ENCODE measurements around the gene CTNNBIP1.
A peak's percentile ranks its signal among the peaks of the same experiment; 100 is the strongest.

The CTNNBIP1 gene

DNA sequence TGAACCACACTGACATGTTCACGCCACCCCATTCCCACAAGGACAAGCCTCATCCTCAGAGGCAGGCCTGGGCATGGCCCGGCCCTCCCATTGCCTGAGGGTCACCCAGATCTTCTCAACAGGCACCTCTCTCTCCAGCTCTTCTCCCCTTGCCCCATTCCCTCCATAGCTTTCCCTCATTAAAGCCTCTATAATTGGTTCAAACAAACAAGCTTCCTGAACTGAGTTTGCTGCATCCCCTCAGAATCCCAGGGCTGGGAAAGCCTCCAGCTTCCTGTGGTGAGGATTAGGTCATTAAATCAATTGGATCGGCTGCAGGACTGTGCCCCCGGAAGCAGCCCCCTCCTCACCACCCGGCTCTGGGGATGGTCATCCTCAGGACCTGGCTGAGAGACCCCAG is 18.9 kb downstream of the CTNNBIP1 start:
- Mint-ChIP-seq H3K9me3 (no peaks in the 10 kb centered on the region), H3K4me3 (no peak overlapping the region), H3K27ac (no peak overlapping the region), H3K36me3 (no peaks in the 10 kb centered on the region), H3K4me1 (peaks cover 18% of the 10 kb centered on the region)
- no peak for DNase-seq (ENCODE audit: low spot score in 2 of 2)
- ATAC-seq: no peak

DNA sequence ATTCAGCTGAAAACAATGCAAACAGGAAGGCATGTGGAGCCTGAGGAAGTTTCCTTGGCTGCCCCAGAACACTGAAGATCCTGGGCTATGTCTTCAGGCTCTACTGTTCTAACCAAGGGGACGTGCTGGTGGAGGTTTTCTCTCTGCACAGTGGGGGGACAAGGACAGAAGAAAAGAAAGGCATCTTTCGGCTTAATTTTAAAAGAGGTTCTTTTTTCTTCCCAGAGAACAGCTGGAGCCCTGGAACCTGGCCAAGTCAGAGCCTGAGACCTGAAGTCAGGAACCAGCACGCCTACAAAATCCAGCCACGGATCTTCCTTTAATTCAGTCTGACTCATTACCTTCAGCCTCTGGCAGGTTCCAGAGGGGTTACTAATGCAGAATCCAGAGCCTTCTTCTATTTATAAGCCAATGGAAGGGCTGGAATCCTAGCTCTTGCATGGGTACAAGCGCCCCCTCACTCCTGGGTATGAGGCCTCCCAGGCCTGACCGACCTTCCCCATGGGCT is 19.8 kb downstream of the CTNNBIP1 start:
- DNase-seq (ENCODE audit: low spot score in 2 of 2) (no peak), ATAC-seq (no peak)
- Mint-ChIP-seq H3K36me3 (no peaks in the 10 kb centered on the region), H3K9me3 (no peaks in the 10 kb centered on the region), H3K4me3 (no peak overlapping the region), H3K27ac (peak overlapping the region; percentile 51), H3K4me1 (peaks cover 18% of the 10 kb centered on the region)

DNA sequence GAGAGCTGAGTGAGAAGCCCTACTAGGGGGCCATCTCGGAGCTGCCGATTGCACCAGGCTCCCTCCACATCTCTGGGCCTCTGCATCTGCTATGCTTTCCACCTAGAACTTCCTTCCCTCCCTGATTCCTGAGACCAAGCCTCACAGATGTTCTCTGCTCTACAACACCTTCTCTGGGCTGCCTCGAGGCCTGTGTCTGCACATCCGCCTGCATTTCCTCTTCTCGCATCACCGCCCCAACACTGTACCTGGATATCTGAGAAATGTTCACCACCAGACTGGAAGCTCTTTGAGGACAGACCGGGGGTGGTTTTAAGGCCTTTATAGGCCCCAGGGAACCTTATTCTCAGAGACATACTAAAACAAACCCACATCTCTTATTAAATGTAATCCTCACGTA is 20.7 kb downstream of the CTNNBIP1 start:
- DNase-seq (ENCODE audit: low spot score in 2 of 2): no peak
- peaks cover 26% of the 10 kb centered on the region for H3K4me1 Mint-ChIP-seq

DNA sequence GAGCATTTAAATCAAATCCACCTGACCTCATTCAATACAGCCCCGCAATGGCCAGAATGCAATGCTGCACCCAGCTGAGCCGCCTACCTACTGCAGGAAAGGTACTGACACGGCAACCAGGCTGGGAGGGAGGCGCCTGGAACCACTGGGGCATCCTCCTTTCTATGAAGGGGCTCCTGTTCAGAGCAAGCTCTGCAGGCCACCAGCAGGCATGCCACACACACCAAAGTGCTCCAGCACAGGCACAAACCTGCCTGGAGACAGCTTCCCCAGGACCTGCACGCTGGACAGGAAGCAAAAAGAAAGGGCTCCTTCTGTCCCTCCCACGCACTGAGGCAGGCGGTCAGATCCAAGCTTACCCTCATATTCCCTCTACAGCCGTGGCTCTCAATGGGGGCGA is 21.2 kb downstream of the CTNNBIP1 start:
- peaks cover 30% of the 10 kb centered on the region for H3K4me1 Mint-ChIP-seq
- H3K36me3 Mint-ChIP-seq: no peaks in the 10 kb centered on the region
- no peak overlapping the region for H3K27ac Mint-ChIP-seq
- ATAC-seq (no peak), DNase-seq (ENCODE audit: low spot score in 2 of 2) (no peak)
- H3K9me3 Mint-ChIP-seq: no peaks in the 10 kb centered on the region
- no peak overlapping the region for H3K4me3 Mint-ChIP-seq

More for the DNA sequence above, 20.7 kb downstream of the CTNNBIP1 start:
- H3K4me3 Mint-ChIP-seq: no peak overlapping the region
- no peaks in the 10 kb centered on the region for H3K9me3 Mint-ChIP-seq
- no peak for ATAC-seq
- H3K36me3 Mint-ChIP-seq: no peaks in the 10 kb centered on the region
- peak overlapping the region; percentile 51 for H3K27ac Mint-ChIP-seq

DNA sequence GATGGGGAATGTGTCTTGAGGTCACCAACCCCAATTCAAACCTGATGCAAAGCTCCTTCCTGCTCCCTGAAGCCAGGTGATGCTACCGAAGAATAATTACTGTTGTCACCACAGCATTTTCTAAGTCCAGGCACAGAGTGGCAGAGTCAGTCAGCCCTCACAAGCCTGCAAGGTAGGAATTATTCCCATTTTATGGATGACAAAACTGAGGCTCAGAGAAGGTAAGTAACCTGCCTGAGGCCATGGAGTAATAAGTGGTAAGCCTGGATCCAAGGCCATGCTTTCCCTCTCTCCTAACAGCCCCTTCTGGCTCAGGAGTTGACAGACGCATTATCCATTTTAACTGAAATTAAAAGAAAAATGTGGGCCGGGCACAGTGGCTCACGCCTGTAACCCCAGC is 23.0 kb downstream of the CTNNBIP1 start:
- peaks cover 37% of the 10 kb centered on the region for H3K4me1 Mint-ChIP-seq
- no peaks in the 10 kb centered on the region for H3K9me3 Mint-ChIP-seq
- no peak for ATAC-seq
- no peak for DNase-seq (ENCODE audit: low spot score in 2 of 2)
- H3K27ac Mint-ChIP-seq: no peak overlapping the region
- H3K4me3 Mint-ChIP-seq: no peak overlapping the region
- H3K36me3 Mint-ChIP-seq: no peaks in the 10 kb centered on the region

DNA sequence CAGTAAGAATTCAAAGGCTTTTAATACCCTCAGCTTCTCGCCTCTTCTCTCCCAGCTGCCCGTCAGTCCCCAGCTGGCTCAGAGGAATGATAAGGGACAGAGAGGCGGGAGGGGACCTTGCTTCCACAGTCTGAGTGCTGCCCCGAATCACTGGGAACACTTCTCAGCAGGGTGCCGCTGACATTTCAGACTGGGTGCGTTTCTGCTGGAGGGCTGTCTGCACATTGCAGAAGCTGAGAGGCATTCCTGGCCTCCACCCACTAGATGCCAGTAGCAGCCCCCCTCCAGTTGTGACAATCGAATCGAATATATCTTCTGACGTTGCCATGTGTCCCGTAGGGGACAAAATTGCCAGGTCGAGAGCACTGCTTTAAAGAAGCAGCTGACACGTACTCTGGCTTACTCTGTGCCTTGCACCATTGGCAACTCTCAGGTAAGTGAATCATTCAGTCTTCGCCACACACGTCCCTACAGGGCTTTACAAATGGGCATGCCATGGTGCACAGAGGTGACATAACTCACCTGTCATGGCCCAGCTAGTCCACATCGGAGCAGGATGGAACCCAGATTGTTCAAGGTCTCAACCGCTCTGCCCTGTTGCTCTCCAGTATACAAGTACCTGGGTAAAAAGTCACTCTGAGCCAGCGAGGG is 23.9 kb downstream of the CTNNBIP1 start:
- ATAC-seq (no peak), DNase-seq (ENCODE audit: low spot score in 2 of 2) (no peak)
- H3K36me3 Mint-ChIP-seq: no peaks in the 10 kb centered on the region
- no peak overlapping the region for H3K27ac Mint-ChIP-seq
- no peak overlapping the region for H3K4me3 Mint-ChIP-seq
- H3K4me1 Mint-ChIP-seq: peaks cover 45% of the 10 kb centered on the region
- H3K9me3 Mint-ChIP-seq: no peaks in the 10 kb centered on the region

DNA sequence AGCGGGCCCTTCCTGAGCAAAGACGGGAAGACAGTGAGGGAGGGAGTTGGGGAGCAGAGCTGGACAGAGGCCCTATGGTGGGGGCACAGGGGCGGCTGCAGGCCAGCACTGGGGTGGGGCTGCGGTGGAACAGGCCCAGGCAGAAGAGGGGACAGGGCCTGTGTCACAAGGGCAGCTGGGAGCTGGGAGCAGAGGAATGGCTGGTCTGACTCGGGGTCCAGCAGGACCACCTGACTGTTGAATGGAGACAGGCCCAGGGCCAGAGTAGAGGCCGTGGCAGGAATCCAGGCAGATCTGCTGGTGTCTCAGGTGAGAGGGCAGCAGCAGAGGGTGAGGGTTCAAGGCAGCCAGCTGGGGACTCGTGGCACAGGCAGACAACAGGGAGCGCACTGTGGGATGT is 25.3 kb downstream of the CTNNBIP1 start:
- Mint-ChIP-seq H3K9me3 (no peaks in the 10 kb centered on the region), H3K4me3 (no peak overlapping the region), H3K36me3 (no peaks in the 10 kb centered on the region), H3K4me1 (peaks cover 45% of the 10 kb centered on the region), H3K27ac (peak overlapping the region; percentile 93)
- DNase-seq (ENCODE audit: low spot score in 2 of 2) (no peak), ATAC-seq (no peak)

DNA sequence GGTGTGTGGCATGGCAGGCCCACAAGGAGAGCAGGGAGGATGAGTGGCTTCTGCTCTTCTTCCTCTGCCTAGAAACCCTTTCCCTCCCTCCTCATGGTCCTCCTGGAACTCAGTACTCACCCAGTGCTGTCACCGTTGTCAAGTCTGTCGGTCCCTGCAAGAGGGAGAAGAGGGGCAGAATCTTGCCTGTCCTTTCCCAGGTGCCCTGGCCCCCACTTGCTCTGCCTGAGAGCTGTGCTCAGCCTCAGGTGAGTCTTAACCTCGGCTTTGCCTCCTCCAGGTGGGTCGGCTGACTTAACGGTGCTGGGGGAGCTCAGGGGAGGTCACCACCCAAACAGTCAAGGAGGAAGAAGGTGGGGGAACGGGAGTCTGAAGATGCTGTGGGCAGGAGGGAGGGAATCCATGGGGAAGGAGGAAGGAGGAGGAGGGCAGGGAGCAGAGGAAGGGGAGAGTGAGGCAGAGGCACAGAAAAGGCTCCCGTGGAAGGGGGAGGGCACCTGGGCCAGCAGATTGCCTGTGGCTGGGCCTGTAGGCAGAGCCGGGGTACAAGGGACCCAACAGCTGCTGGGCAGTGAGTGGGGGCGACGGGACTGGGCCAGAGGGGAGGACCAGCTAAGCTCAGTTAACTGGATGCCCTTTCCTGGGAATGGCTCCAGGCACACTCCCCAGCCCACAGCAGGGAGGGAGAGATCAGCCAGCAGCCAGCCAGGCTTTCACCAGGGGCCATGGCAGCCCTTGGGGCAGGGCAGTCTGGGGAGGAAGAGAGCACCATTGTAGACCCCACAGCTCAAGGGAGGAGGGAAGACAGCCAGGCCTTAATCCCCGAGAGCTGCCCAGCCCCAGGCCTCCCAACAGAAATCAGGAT is 26.3 kb downstream of the CTNNBIP1 start:
- no peaks in the 10 kb centered on the region for H3K36me3 Mint-ChIP-seq
- peaks cover 39% of the 10 kb centered on the region for H3K4me1 Mint-ChIP-seq
- no peaks in the 10 kb centered on the region for H3K9me3 Mint-ChIP-seq
- no peak for ATAC-seq
- H3K4me3 Mint-ChIP-seq: no peak overlapping the region
- H3K27ac Mint-ChIP-seq: peak overlapping the region; percentile 93
- DNase-seq (ENCODE audit: low spot score in 2 of 2): no peak

DNA sequence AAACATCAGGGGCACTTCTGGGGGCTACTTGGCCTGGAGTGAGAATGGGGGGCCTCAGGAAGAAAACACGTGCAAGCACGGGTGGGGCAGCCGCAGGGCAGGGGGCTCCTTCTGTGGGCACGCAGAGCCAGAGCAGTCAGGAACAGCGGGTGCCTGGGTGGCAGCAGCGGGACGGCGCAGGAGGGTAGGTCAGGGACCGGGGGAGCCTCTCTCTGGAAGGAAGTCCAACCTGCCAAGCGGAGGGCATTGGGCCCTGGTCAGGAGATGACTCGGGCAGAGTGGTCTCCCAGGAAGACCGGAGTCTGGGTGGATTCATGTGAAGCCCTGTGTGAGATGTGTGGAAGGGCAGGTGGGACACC is 27.1 kb downstream of the CTNNBIP1 start:
- Mint-ChIP-seq H3K36me3 (no peaks in the 10 kb centered on the region), H3K4me3 (peak overlapping the region; percentile 54), H3K27ac (peak overlapping the region; percentile 93), H3K9me3 (no peaks in the 10 kb centered on the region), H3K4me1 (peaks cover 39% of the 10 kb centered on the region)
- ATAC-seq: no peak
- no peak for DNase-seq (ENCODE audit: low spot score in 2 of 2)

DNA sequence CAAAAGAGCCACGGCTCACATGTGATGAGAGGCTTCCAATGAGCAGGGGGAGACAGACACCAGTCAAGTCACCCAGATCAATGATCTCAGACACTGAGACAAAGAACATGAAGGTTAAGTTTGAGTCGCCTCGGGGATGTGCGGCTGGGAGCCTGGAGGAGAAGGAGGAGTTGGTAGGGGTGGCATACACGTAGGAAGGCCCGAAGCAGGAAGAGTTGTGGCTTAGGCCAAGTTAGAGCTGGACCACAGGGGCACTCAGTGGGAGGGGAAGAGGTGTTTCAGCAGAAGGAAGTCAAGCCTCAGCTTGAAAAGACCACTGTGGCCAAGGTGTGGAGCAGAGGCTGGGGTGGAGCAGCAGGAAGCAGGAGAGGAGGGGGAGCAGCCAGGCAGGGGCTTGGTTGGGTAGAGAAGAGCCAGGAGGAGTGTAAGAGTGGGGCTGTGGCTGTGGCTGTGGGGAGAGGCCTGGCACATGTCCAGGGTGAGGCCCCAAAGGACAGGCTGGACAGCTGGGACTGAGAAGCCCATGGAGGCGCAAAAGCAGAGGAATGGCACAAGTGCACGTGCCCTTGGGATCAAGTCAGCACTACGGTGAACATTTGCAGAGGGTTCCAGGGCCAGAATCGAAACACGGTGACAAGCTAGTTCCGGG is 27.6 kb downstream of the CTNNBIP1 start:
- DNase-seq (ENCODE audit: low spot score in 2 of 2) (no peak), ATAC-seq (peak; percentile 81)
- peaks cover 39% of the 10 kb centered on the region for H3K4me1 Mint-ChIP-seq
- H3K4me3 Mint-ChIP-seq: peak overlapping the region; percentile 54
- H3K36me3 Mint-ChIP-seq: no peaks in the 10 kb centered on the region
- H3K27ac Mint-ChIP-seq: peak overlapping the region; percentile 93
- H3K9me3 Mint-ChIP-seq: no peaks in the 10 kb centered on the region

DNA sequence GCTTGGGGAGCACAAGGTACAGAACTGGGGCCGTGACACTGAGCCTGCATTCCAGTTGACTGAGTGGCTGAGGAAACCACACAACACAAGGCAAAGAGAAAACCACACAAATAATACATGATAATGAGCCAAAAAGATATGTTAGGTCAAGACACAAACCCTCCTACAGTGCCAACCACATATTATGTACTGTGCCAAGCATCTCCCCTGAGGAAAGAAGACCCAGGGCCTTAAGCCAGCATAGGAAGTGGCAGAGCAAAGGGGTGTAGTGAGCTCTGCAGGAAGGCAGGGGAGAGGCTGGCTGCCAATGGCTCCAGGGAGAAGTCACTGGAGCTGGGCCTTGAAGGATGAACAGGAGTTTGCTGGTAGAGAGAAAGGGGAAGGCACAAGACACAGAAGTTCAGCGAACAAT is 28.2 kb downstream of the CTNNBIP1 start:
- peaks cover 39% of the 10 kb centered on the region for H3K4me1 Mint-ChIP-seq
- peak overlapping the region; percentile 54 for H3K4me3 Mint-ChIP-seq
- ATAC-seq (peak; percentile 53), DNase-seq (ENCODE audit: low spot score in 2 of 2) (no peak)
- H3K9me3 Mint-ChIP-seq: no peaks in the 10 kb centered on the region
- H3K36me3 Mint-ChIP-seq: no peaks in the 10 kb centered on the region
- peak overlapping the region; percentile 93 for H3K27ac Mint-ChIP-seq

DNA sequence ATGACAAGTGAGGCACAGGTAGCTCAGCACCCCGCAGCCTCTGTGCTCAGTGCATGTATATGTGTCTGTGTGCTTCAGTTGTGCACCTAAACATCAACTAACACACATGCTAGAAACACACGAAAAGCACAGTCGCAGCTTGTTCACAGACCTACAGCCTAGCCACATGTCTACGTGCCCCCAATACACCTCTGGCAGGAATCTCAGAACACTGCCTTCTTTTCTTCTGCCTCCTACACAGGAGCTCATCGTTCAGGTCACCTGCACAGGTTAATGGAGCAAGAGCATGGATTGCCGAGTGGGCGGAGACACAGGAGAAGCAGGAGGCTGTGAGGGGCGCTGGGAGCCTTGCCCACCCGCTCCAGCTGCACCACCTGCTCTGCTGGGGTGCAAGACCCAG is 31.7 kb downstream of the CTNNBIP1 start:
- Mint-ChIP-seq H3K4me3 (no peak overlapping the region), H3K4me1 (peaks cover 28% of the 10 kb centered on the region), H3K27ac (no peak overlapping the region), H3K9me3 (no peaks in the 10 kb centered on the region), H3K36me3 (no peaks in the 10 kb centered on the region)
- ATAC-seq (no peak), DNase-seq (ENCODE audit: low spot score in 2 of 2) (no peak)

DNA sequence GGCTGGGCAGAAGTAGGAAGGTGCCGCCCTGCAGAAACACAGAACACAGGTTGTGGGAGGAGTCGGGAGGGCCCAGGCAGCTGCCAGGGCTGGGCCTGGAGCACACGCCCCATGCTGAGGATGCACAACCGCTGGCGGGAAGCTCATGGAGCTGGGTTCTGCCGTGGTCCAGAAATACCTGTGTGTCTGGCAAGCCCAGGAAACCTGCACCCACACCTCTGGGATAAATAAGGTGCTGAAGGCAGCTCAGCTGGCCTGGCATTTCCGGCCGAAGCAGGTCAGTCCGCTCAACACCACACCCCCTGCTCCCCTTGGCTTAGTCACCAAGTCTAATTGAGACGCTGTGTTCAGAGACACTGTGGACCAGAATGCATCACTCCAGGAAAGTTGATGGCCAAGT is 32.1 kb downstream of the CTNNBIP1 start:
- Mint-ChIP-seq H3K4me3 (no peak overlapping the region), H3K4me1 (peaks cover 24% of the 10 kb centered on the region), H3K27ac (no peak overlapping the region), H3K36me3 (no peaks in the 10 kb centered on the region), H3K9me3 (no peaks in the 10 kb centered on the region)
- no peak for ATAC-seq
- DNase-seq (ENCODE audit: low spot score in 2 of 2): no peak

DNA sequence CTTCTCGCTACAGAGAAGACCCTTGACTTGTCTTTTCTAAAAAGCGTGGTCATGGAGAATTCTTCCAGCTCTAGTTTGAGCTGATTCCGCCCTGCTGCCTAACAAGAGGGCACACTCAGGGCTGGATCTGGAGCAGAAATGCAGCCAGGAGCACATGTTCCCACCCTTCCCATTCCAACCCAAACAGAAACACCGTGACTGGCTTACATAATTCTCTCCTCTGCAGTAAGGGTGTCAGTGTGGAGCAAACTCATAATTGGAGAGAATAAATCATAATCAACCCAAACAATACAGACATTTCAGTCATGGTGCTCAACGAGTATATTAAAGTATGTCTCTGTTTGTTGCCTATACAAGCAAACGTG is 34.5 kb downstream of the CTNNBIP1 start:
- Mint-ChIP-seq H3K27ac (no peak overlapping the region), H3K4me1 (peaks cover 7% of the 10 kb centered on the region), H3K36me3 (no peaks in the 10 kb centered on the region), H3K9me3 (no peaks in the 10 kb centered on the region), H3K4me3 (no peak overlapping the region)
- no peak for ATAC-seq
- DNase-seq (ENCODE audit: low spot score in 2 of 2): no peak

DNA sequence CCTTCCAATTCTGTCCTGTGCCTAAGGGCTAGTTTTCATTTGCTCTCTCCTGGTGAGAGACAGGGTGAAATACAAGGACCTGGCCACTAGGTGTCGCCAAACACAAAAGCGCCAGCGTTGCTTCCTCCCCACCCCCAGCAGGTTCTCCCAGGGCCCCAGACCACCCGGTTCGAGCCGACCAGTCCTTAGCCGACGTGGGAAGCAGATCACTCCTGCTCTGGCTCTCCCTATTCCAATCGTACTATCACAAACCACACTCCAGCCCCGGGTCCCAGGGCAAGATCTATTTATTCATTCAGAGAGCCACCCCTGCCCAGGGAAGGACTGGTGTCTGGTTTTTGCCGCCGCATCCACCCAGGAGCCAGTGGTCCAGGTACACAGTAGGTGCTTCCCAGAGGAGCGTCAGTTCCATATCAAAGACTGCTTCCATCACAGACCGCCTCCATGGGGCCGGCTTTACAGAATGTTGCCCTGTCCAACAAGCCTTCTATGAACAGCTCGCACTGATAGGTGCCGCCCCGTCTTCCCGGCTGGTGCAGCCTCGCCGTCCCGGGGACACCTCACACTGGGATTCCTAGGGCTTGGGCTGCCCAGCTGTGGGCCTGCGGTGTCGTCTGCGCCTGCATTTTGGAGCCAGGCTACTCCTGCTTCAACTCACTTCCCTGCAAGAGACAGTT is 35.0 kb downstream of the CTNNBIP1 start:
- Mint-ChIP-seq H3K4me3 (no peak overlapping the region), H3K27ac (no peak overlapping the region), H3K36me3 (no peaks in the 10 kb centered on the region), H3K9me3 (no peaks in the 10 kb centered on the region), H3K4me1 (peaks cover 7% of the 10 kb centered on the region)
- peak; percentile 85 for ATAC-seq
- DNase-seq (ENCODE audit: low spot score in 2 of 2): peak; percentile 63 to 84
